ENCODE measurements around the gene ZNF541. TPM values are rescaled to one million over a fixed set of nuclear protein-coding genes. Genes with fewer than 3 reads are reported as not detected.

Gene ZNF541
- total RNA-seq, 4 donors from 2014 or later = 0.16 TPM; not detected in 3

GRCh38 chr19:47523473-47523872 lies 49.5 kb downstream of the ZNF541 start:
- 17 to 28% methylated on average over 3 to 7 of the region's 7 CpGs for WGBS, 2 donors (ENCODE audit: low coverage in 1 of 2)
- no peaks in the 10 kb centered on the region for H3K9me3 ChIP-seq
- no peaks in the 10 kb centered on the region for H3K27me3 ChIP-seq
- TF ChIP-seq CTCF (IDR thresholded peaks at IDR 0.05) (no peak), POLR2AphosphoS5 (IDR thresholded peaks at IDR 0.05) (no peak), POLR2A (IDR thresholded peaks at IDR 0.05) (no peak), EP300 (IDR thresholded peaks at IDR 0.05; ENCODE audit: low read depth) (no peak)
- no peak overlapping the region for H3K4me3 ChIP-seq
- peak; percentile 58 for DNase-seq
- no peaks in the 10 kb centered on the region for H3K36me3 ChIP-seq
- H3K4me1 ChIP-seq = peaks cover 4 to 20% (median 6%) of the 10 kb centered on the region in 4 donors
- in situ Hi-C loops (cut with MboI; ENCODE audit: low pct_ligation_motif_present in 1 of 4, low pct_unique_long_range_greater_than_20kb in 1 of 4, low sequenced_read_pairs in 3 of 4) (no loop called here), intact Hi-C loops (cut with DNase I; ENCODE audit: low total_unique reads) (no loop called here)
- H3K27ac ChIP-seq = peak overlapping the region in 2 of 4 donors; percentile 4 to 36

Small RNA genes lying within 50 kb of the gene (small RNA-seq; reads per million reads assigned to genes)
- gene RN7SL322P = 0 reads per million in 4 donors

Other genes with a start within 250 kb of the ZNF541 start
- gene C5AR2, start 241.0 kb downstream of the ZNF541 start, total RNA-seq = 1 to 10 TPM in 2 of 4 donors, under 1 TPM in 1, not detected in 1; 0.64 to 4.9 (median 2.0) TPM
- gene DHX34, start 223.8 kb downstream of the ZNF541 start, total RNA-seq = 10 to 100 TPM; 12.4 to 30.3 (median 21.3) TPM
- 10 to 100 TPM in 1 of 4 donors, 1 to 10 TPM in 2, not detected in 1; 2.3 to 56.5 (median 7.1) TPM for gene MEIS3, start 153.6 kb downstream of the ZNF541 start, total RNA-seq
- 10 to 100 TPM in 2 of 4 donors, 1 to 10 TPM in 1, under 1 TPM in 1; 0.82 to 36.4 (median 9.6) TPM for gene SLC8A2, start 101.3 kb downstream of the ZNF541 start, total RNA-seq
- 1 to 10 TPM in 3 of 4 donors, not detected in 1; 2.2 to 5.7 (median 3.3) TPM for gene KPTN, start 88.9 kb downstream of the ZNF541 start, total RNA-seq
- gene NAPA, start 58.1 kb downstream of the ZNF541 start, total RNA-seq = 100 to 1,000 TPM in 3 of 4 donors, 10 to 100 TPM in 1; 94.8 to 138 (median 114) TPM
- gene BICRA, start 36.0 kb upstream of the ZNF541 start, total RNA-seq = 10 to 100 TPM; 11.6 to 30.3 (median 13.2) TPM
- 10 to 100 TPM; 15.2 to 93.1 (median 25.3) TPM for gene EHD2, start 140.3 kb upstream of the ZNF541 start, total RNA-seq
- 100 to 1,000 TPM; 239 to 490 (median 364) TPM for gene NOP53, start 172.4 kb upstream of the ZNF541 start, total RNA-seq
- gene SELENOW, start 205.6 kb upstream of the ZNF541 start, total RNA-seq = 100 to 1,000 TPM; 474 to 751 (median 653) TPM
- gene TPRX1, start 231.4 kb upstream of the ZNF541 start, total RNA-seq = not detected
- not detected for gene CRX, start 248.8 kb upstream of the ZNF541 start, total RNA-seq

Measured in transverse colon (tissue), 4 donors.